Measurements from ENCODE around the gene PRKN. TPM values are rescaled to one million over a fixed set of nuclear protein-coding genes. Genes with fewer than 3 reads are reported as not detected.

The PRKN gene
- total RNA-seq, 1 experiment from 2014 or later = 2.0 TPM

DNA sequence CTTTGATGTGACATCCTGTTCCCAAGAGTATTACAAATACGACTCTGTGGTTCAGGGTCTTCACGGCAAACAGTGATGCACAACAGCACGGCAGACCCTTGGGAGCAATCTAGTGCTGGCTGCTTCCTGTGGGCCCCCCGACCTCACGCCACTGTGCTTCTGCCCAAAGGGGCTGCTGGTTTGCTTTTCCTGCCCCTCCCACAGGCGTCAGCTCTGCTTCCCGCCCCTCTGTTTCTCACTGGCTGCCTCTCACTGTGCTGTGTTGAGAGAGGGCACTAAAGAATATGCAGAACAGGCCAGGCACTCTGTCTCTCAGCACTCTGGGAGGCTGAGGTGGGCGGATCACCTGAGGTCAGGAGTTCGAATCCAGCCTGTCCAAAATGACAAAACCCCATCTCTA, 899.2 kb downstream of the PRKN start:
- H2BK12ac ChIP-seq (ENCODE audit: insufficient read length, low read depth, low read length) = no peak overlapping the region
- Mint-ChIP-seq H3K27ac (no peak overlapping the region), H3K9me3 (no peaks in the 10 kb centered on the region), H3K4me3 (no peak overlapping the region), H3K4me1 (peaks cover 24 to 27% of the 10 kb centered on the region in 2 experiments), H3K27me3 (ENCODE audit: low read depth) (no peaks in the 10 kb centered on the region; the same call in 1 of the 2 replicates), H3K36me3 (ENCODE audit: insufficient read depth in 1 of 3, low read depth in 3 of 3) (no peaks in the 10 kb centered on the region)
- H2BK5ac ChIP-seq (ENCODE audit: insufficient read length, low read length) = no peak overlapping the region
- H3K9me3 ChIP-seq (ENCODE audit: control insufficient read depth, low read depth, low read length) = no peaks in the 10 kb centered on the region
- H4K91ac ChIP-seq (ENCODE audit: insufficient read length, low read depth, low read length) = no peak overlapping the region
- H3K23ac ChIP-seq (ENCODE audit: insufficient read length, low read depth, low read length) = no peak overlapping the region
- no peaks in the 10 kb centered on the region for H3K79me1 ChIP-seq (ENCODE audit: insufficient read depth, low read depth, low read length, poor library complexity, severe bottlenecking)
- DNase-seq = no peak
- no peak overlapping the region for H3K14ac ChIP-seq (ENCODE audit: insufficient read depth, low read length)
- no peaks in the 10 kb centered on the region for H3K27me3 ChIP-seq (ENCODE audit: insufficient read depth, low read length)
- H2BK20ac ChIP-seq (ENCODE audit: low read depth, low read length, poor library complexity, severe bottlenecking) = peak overlapping the region; percentile 6
- no peak overlapping the region for H3K9ac ChIP-seq (ENCODE audit: extremely low read depth, insufficient read length, low read length)
- no peak overlapping the region for H3T11ph ChIP-seq (ENCODE audit: low read length)
- no peak overlapping the region for H4K5ac ChIP-seq (ENCODE audit: insufficient read length, low read depth, low read length)
- H2AK5ac ChIP-seq (ENCODE audit: insufficient read length, low read length) = no peak overlapping the region
- no peak overlapping the region for H3K4ac ChIP-seq (ENCODE audit: low read depth, low read length)
- TF ChIP-seq, protein P1, sequence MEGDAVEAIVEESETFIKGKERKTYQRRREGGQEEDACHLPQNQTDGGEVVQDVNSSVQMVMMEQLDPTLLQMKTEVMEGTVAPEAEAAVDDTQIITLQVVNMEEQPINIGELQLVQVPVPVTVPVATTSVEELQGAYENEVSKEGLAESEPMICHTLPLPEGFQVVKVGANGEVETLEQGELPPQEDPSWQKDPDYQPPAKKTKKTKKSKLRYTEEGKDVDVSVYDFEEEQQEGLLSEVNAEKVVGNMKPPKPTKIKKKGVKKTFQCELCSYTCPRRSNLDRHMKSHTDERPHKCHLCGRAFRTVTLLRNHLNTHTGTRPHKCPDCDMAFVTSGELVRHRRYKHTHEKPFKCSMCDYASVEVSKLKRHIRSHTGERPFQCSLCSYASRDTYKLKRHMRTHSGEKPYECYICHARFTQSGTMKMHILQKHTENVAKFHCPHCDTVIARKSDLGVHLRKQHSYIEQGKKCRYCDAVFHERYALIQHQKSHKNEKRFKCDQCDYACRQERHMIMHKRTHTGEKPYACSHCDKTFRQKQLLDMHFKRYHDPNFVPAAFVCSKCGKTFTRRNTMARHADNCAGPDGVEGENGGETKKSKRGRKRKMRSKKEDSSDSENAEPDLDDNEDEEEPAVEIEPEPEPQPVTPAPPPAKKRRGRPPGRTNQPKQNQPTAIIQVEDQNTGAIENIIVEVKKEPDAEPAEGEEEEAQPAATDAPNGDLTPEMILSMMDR (conservative IDR thresholded peaks at IDR 0.05) = no peak
- no peak overlapping the region for H2BK120ac ChIP-seq (ENCODE audit: low read depth, low read length, poor library complexity, severe bottlenecking)
- H3K18ac ChIP-seq (ENCODE audit: insufficient read length, low read depth, low read length) = no peak overlapping the region
- peaks cover 4% of the 10 kb centered on the region; the same call in 1 of the 2 replicates for H3K4me1 ChIP-seq (ENCODE audit: insufficient read depth, low read length)
- H4K20me1 ChIP-seq (ENCODE audit: control insufficient read depth, insufficient read depth, insufficient read length) = no peaks in the 10 kb centered on the region
- no peaks in the 10 kb centered on the region for H3K23me2 ChIP-seq (ENCODE audit: insufficient read length, low read depth, low read length, poor library complexity, severe bottlenecking)
- H3K27ac ChIP-seq (ENCODE audit: insufficient read length, low read depth, low read length) = no peak overlapping the region
- H2BK15ac ChIP-seq (ENCODE audit: low read depth, low read length) = no peak overlapping the region
- no peak overlapping the region for H2AFZ ChIP-seq (ENCODE audit: low read length)
- H3K4me2 ChIP-seq (ENCODE audit: insufficient read depth, insufficient read length, low read length) = no peak overlapping the region
- H4K8ac ChIP-seq (replicated peaks; ENCODE audit: insufficient read length, low read depth, low read length) = no peak overlapping the region
- H3K56ac ChIP-seq (ENCODE audit: insufficient read length, low read depth, low read length) = no peak overlapping the region
- H3K79me2 ChIP-seq (ENCODE audit: insufficient read depth, low read length) = no peaks in the 10 kb centered on the region
- WGBS (ENCODE audit: extremely low coverage, insufficient read length, low lambda C conversion rate) = no CpG with 5 or more reads among the region's 9 CpGs
